ENCODE measurements around the gene PIK3R6. TPM values are rescaled to one million over a fixed set of nuclear protein-coding genes. Genes with fewer than 3 reads are reported as not detected.

Gene PIK3R6
- total RNA-seq, 4 donors from 2014 or later = 0.59 to 4.8 (median 1.7) TPM

- Histone ChIP-seq H3K9me3 (peaks cover 0 to 8% (median 0%) of the 10 kb centered on the region in 4 donors), H3K27me3 (no peaks in the 10 kb centered on the region), H3K27ac (no peak overlapping the region), H3K36me3 (no peaks in the 10 kb centered on the region), H3K4me1 (no peaks in the 10 kb centered on the region), H3K4me3 (no peak overlapping the region)
- WGBS, 2 donors = 77 to 86% methylated on average over 5 of the region's 5 CpGs
- TF ChIP-seq POLR2A (IDR thresholded peaks at IDR 0.05) (no peak), EP300 (IDR thresholded peaks at IDR 0.05) (no peak), CTCF (IDR thresholded peaks at IDR 0.05) (no peak)
- no peak for DNase-seq (ENCODE audit: low spot score in 2 of 2)
Measured at GRCh38 chr17:8822401-8823035, 45.0 kb downstream of the PIK3R6 start.

- 82 to 83% methylated on average over 10 of the region's 10 CpGs for WGBS, 2 donors
- Histone ChIP-seq H3K27ac (no peak overlapping the region), H3K4me3 (no peak overlapping the region), H3K27me3 (no peaks in the 10 kb centered on the region), H3K36me3 (no peaks in the 10 kb centered on the region), H3K4me1 (no peaks in the 10 kb centered on the region), H3K9me3 (peaks cover 0 to 8% (median 0%) of the 10 kb centered on the region in 4 donors)
- DNase-seq (ENCODE audit: low spot score in 2 of 2) = no peak
- no peak for TF ChIP-seq CTCF (IDR thresholded peaks at IDR 0.05)
- no peak for TF ChIP-seq EP300 (IDR thresholded peaks at IDR 0.05)
- TF ChIP-seq POLR2A (IDR thresholded peaks at IDR 0.05) = no peak
Measured at GRCh38 chr17:8821446-8822105, 45.9 kb downstream of the PIK3R6 start.

- H3K36me3 ChIP-seq = no peaks in the 10 kb centered on the region
- peaks cover 0 to 8% (median 0%) of the 10 kb centered on the region in 4 donors for H3K9me3 ChIP-seq
- H3K27me3 ChIP-seq = no peaks in the 10 kb centered on the region
- no peak overlapping the region for H3K4me3 ChIP-seq
- H3K4me1 ChIP-seq = no peaks in the 10 kb centered on the region
- no peak overlapping the region for H3K27ac ChIP-seq
- no peak for DNase-seq (ENCODE audit: low spot score in 2 of 2)
- WGBS, 2 donors = 71% methylated on average over 8 of the region's 8 CpGs
- TF ChIP-seq CTCF (IDR thresholded peaks at IDR 0.05) (no peak), EP300 (IDR thresholded peaks at IDR 0.05) (no peak), POLR2A (IDR thresholded peaks at IDR 0.05) (no peak)
Measured at GRCh38 chr17:8820311-8821010, 47.0 kb downstream of the PIK3R6 start.

- TF ChIP-seq POLR2A (IDR thresholded peaks at IDR 0.05) (no peak), CTCF (IDR thresholded peaks at IDR 0.05) (no peak), EP300 (IDR thresholded peaks at IDR 0.05) (no peak)
- DNase-seq (ENCODE audit: low spot score in 2 of 2) = no peak
- 40 to 57% methylated on average over 3 of the region's 3 CpGs for WGBS, 2 donors
- no peaks in the 10 kb centered on the region for H3K27me3 ChIP-seq
- no peaks in the 10 kb centered on the region for H3K36me3 ChIP-seq
- H3K9me3 ChIP-seq = no peaks in the 10 kb centered on the region
- H3K4me3 ChIP-seq = no peak overlapping the region
- no peak overlapping the region for H3K27ac ChIP-seq
- no peaks in the 10 kb centered on the region for H3K4me1 ChIP-seq
Measured at GRCh38 chr17:8818654-8819330, 48.7 kb downstream of the PIK3R6 start.
